ENCODE results near the gene ZNF41. TPM values are rescaled to one million over a fixed set of nuclear protein-coding genes. Genes with fewer than 3 reads are reported as not detected.

The ZNF41 gene
- total RNA-seq, 2 donors from 2014 or later, result 2.9 to 5.6 TPM

DNA sequence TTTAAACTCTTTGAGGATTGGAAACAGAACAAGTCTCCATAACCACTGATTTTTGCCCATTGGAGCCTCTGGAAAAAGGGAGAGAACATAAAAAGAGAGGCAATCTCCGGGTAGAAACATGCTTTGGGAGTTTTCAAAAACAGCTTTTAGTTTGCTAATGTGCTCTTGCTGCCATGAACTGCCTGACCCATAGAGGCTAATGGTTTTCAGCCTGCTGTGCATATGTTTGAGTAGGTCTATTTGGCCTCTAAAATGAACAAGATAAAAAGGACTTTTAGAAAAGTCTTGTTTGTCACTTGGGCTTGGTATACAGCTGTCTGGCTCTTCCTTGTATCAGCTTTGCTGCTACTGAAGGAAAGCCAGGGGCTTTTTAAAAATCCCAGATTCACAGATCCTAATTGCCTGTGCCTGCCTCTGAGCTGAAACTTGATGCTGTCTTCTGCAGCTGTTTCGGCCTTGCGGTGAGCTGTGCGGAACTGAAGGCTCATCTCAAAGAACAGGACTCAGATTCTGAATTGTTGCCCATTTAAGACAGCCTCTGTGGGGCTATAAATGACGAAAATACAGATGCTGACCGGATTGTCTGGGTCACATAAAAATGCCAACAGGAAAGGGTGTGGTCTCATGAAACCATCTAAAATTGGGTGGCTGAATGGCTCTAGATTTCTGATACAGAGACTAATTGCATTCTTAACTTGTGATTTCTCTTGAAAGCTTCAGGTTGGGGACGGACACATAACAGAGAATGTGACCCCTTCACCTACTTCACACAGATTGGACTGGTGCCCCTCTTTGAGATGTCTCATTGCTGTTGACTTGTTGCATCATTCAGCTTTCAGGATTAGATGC lies 18.4 kb upstream of the ZNF41 start:
- Histone ChIP-seq H3K9me3 (ENCODE audit: control insufficient read depth, low read length) (no peaks in the 10 kb centered on the region), H3K27ac (ENCODE audit: low read depth, low read length) (no peak overlapping the region), H3K27me3 (ENCODE audit: control insufficient read depth, insufficient read depth, low read length, poor library complexity, severe bottlenecking) (no peaks in the 10 kb centered on the region), H3K36me3 (ENCODE audit: control insufficient read depth, insufficient read depth, low read length) (no peaks in the 10 kb centered on the region), H3K4me3 (ENCODE audit: low read length) (no peak overlapping the region), H3K9ac (ENCODE audit: extremely low read depth, low read length, poor library complexity, severe bottlenecking) (no peak overlapping the region), H3K4me1 (ENCODE audit: control insufficient read depth, insufficient read depth, low read length) (no peaks in the 10 kb centered on the region)
- TF ChIP-seq, protein P1, sequence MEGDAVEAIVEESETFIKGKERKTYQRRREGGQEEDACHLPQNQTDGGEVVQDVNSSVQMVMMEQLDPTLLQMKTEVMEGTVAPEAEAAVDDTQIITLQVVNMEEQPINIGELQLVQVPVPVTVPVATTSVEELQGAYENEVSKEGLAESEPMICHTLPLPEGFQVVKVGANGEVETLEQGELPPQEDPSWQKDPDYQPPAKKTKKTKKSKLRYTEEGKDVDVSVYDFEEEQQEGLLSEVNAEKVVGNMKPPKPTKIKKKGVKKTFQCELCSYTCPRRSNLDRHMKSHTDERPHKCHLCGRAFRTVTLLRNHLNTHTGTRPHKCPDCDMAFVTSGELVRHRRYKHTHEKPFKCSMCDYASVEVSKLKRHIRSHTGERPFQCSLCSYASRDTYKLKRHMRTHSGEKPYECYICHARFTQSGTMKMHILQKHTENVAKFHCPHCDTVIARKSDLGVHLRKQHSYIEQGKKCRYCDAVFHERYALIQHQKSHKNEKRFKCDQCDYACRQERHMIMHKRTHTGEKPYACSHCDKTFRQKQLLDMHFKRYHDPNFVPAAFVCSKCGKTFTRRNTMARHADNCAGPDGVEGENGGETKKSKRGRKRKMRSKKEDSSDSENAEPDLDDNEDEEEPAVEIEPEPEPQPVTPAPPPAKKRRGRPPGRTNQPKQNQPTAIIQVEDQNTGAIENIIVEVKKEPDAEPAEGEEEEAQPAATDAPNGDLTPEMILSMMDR (conservative IDR thresholded peaks at IDR 0.05), result no peak
- peaks cover 2% of the 10 kb centered on the region for H3K27me3 Mint-ChIP-seq (ENCODE audit: insufficient read depth)
- 25 to 53% methylated on average over 3 to 7 of the region's 7 CpGs for WGBS, 2 experiments (ENCODE audit: insufficient coverage in 1 of 2, insufficient read length in 1 of 2)
- no peak overlapping the region for H3K27ac Mint-ChIP-seq
- no peak for DNase-seq
- peaks cover 64% of the 10 kb centered on the region for H3K9me3 Mint-ChIP-seq
- H3K4me1 Mint-ChIP-seq, result peaks cover 18% of the 10 kb centered on the region
- H3K36me3 Mint-ChIP-seq (ENCODE audit: low read depth), result no peaks in the 10 kb centered on the region
- no peak overlapping the region for H3K4me3 Mint-ChIP-seq

DNA sequence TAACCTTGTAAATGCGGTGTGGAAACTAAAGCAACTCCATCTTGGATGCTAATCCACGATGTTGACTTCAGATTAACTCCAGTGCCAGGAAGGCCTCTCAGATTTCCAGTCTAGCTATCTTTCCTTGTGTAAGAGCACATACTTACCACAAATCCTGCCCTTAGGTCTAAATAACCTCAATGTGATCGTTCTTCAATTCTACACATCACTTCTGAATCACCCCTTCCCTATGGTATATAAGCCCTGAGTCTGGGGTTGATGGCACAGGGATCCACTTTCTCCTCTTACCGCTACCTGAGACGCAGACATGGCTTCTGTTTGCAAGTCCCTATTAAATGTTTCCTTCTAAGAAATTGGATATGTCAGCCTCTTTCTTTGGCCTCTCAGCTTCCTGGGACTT lies 17.5 kb upstream of the ZNF41 start:
- Histone ChIP-seq H3K27me3 (ENCODE audit: control insufficient read depth, insufficient read depth, low read length, poor library complexity, severe bottlenecking) (no peaks in the 10 kb centered on the region), H3K36me3 (ENCODE audit: control insufficient read depth, insufficient read depth, low read length) (no peaks in the 10 kb centered on the region), H3K9ac (ENCODE audit: extremely low read depth, low read length, poor library complexity, severe bottlenecking) (no peak overlapping the region), H3K27ac (ENCODE audit: low read depth, low read length) (no peak overlapping the region), H3K9me3 (ENCODE audit: control insufficient read depth, low read length) (no peaks in the 10 kb centered on the region), H3K4me3 (ENCODE audit: low read length) (no peak overlapping the region), H3K4me1 (ENCODE audit: control insufficient read depth, insufficient read depth, low read length) (no peaks in the 10 kb centered on the region)
- TF ChIP-seq, protein P1 (conservative IDR thresholded peaks at IDR 0.05), result no peak
- 88 to 89% methylated on average over 3 to 5 of the region's 5 CpGs for WGBS, 2 experiments (ENCODE audit: insufficient coverage in 1 of 2, insufficient read length in 1 of 2)
- Mint-ChIP-seq H3K27ac (no peak overlapping the region), H3K27me3 (ENCODE audit: insufficient read depth) (peaks cover 2% of the 10 kb centered on the region), H3K36me3 (ENCODE audit: low read depth) (no peaks in the 10 kb centered on the region), H3K4me3 (no peak overlapping the region), H3K4me1 (peaks cover 18% of the 10 kb centered on the region), H3K9me3 (peaks cover 64% of the 10 kb centered on the region)
- DNase-seq, result no peak

DNA sequence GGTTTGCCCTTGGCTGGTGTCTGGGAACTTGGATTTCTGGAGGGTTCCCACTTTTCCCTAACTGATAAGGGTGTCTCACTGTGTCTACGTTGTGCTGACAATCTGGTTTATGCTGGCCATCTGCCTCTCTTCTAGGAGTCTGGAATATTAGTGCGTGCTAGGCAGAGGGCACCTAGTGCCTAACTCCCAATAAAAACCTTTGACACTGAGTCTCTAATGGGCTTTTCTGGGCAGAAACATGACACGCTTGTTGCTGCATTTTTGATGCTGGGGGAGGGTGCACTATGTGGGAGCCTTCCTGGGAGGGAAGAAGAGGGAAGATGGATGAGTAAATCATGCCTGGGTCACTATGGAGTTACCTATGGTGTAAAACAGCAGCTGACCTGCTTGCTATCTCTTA lies 16.3 kb upstream of the ZNF41 start:
- no peak for DNase-seq
- H3K36me3 Mint-ChIP-seq (ENCODE audit: low read depth), result no peaks in the 10 kb centered on the region
- H3K36me3 ChIP-seq (ENCODE audit: control insufficient read depth, insufficient read depth, low read length), result no peaks in the 10 kb centered on the region
- no peaks in the 10 kb centered on the region for H3K27me3 ChIP-seq (ENCODE audit: control insufficient read depth, insufficient read depth, low read length, poor library complexity, severe bottlenecking)
- TF ChIP-seq, protein P1 (conservative IDR thresholded peaks at IDR 0.05), result no peak
- no peak overlapping the region for H3K4me3 ChIP-seq (ENCODE audit: low read length)
- H3K27ac Mint-ChIP-seq, result no peak overlapping the region
- peaks cover 71% of the 10 kb centered on the region for H3K9me3 Mint-ChIP-seq
- peaks cover 15% of the 10 kb centered on the region for H3K4me1 Mint-ChIP-seq
- peaks cover 10% of the 10 kb centered on the region for H3K9me3 ChIP-seq (ENCODE audit: control insufficient read depth, low read length)
- H3K27ac ChIP-seq (ENCODE audit: low read depth, low read length), result no peak overlapping the region
- H3K4me3 Mint-ChIP-seq, result no peak overlapping the region
- 89 to 100% methylated on average over 1 to 3 of the region's 3 CpGs for WGBS, 2 experiments (ENCODE audit: insufficient coverage in 1 of 2, insufficient read length in 1 of 2)
- H3K9ac ChIP-seq (ENCODE audit: extremely low read depth, low read length, poor library complexity, severe bottlenecking), result no peak overlapping the region
- no peaks in the 10 kb centered on the region for H3K4me1 ChIP-seq (ENCODE audit: control insufficient read depth, insufficient read depth, low read length)
- H3K27me3 Mint-ChIP-seq (ENCODE audit: insufficient read depth), result peaks cover 2% of the 10 kb centered on the region

Measured in endodermal cell (in vitro differentiated cells).